ENCODE results near the gene BRAF. TPM values are rescaled to one million over a fixed set of nuclear protein-coding genes. Genes with fewer than 3 reads are reported as not detected.
"Not testable (repeated sequence)": the region's sequence is repeated elsewhere in the genome, so short reads cannot be mapped to it uniquely, and the experiment has no call there.

Gene BRAF
- total RNA-seq, 1 donor from 2014 or later: 11.3 TPM

GRCh38 chr7:140771826-140772225 is 152.9 kb downstream of the BRAF start:
- H3K4me3 ChIP-seq (ENCODE audit: low read depth, low read length): no peak overlapping the region
- H3K36me3 ChIP-seq (ENCODE audit: control insufficient read depth, insufficient read depth, low read length): no peaks in the 10 kb centered on the region
- no peak for TF ChIP-seq CTCF (IDR thresholded peaks at IDR 0.05; ENCODE audit: insufficient read depth, low read length, severe bottlenecking)
- no peak for DNase-seq (ENCODE audit: low read depth)
- FAIRE-seq: no peak
- H3K27me3 ChIP-seq (ENCODE audit: control insufficient read depth, insufficient read depth, low read length): no peaks in the 10 kb centered on the region

GRCh38 chr7:140769852-140770251 is 154.9 kb downstream of the BRAF start:
- DNase-seq (ENCODE audit: low read depth): no peak
- no peak for TF ChIP-seq CTCF (IDR thresholded peaks at IDR 0.05; ENCODE audit: insufficient read depth, low read length, severe bottlenecking)
- FAIRE-seq: no peak
- Histone ChIP-seq H3K27me3 (ENCODE audit: control insufficient read depth, insufficient read depth, low read length) (no peaks in the 10 kb centered on the region), H3K36me3 (ENCODE audit: control insufficient read depth, insufficient read depth, low read length) (no peaks in the 10 kb centered on the region), H3K4me3 (ENCODE audit: low read depth, low read length) (no peak overlapping the region)

GRCh38 chr7:140767418-140767817 is 157.3 kb downstream of the BRAF start:
- no peaks in the 10 kb centered on the region for H3K27me3 ChIP-seq (ENCODE audit: control insufficient read depth, insufficient read depth, low read length)
- DNase-seq (ENCODE audit: low read depth) (no peak), FAIRE-seq (no peak)
- TF ChIP-seq CTCF (IDR thresholded peaks at IDR 0.05; ENCODE audit: insufficient read depth, low read length, severe bottlenecking): no peak
- H3K4me3 ChIP-seq (ENCODE audit: low read depth, low read length): no peak overlapping the region
- no peaks in the 10 kb centered on the region for H3K36me3 ChIP-seq (ENCODE audit: control insufficient read depth, insufficient read depth, low read length)

GRCh38 chr7:140765441-140765840 is 159.3 kb downstream of the BRAF start:
- not testable (repeated sequence) for DNase-seq (ENCODE audit: low read depth); H3K4me3 ChIP-seq (ENCODE audit: low read depth, low read length); H3K36me3 ChIP-seq (ENCODE audit: control insufficient read depth, insufficient read depth, low read length); FAIRE-seq; H3K27me3 ChIP-seq (ENCODE audit: control insufficient read depth, insufficient read depth, low read length)

- not testable (repeated sequence) for FAIRE-seq; DNase-seq (ENCODE audit: low read depth)
Measured at GRCh38 chr7:140763166-140763565, 161.6 kb downstream of the BRAF start.

GRCh38 chr7:140761375-140761774 is 163.4 kb downstream of the BRAF start:
- not testable (repeated sequence) for DNase-seq (ENCODE audit: low read depth); H3K36me3 ChIP-seq (ENCODE audit: control insufficient read depth, insufficient read depth, low read length); H3K27me3 ChIP-seq (ENCODE audit: control insufficient read depth, insufficient read depth, low read length); FAIRE-seq; H3K4me3 ChIP-seq (ENCODE audit: low read depth, low read length)

More at GRCh38 chr7:140763166-140763565, 161.6 kb downstream of the BRAF start:
- H3K4me3 ChIP-seq (ENCODE audit: low read depth, low read length); H3K27me3 ChIP-seq (ENCODE audit: control insufficient read depth, insufficient read depth, low read length); H3K36me3 ChIP-seq (ENCODE audit: control insufficient read depth, insufficient read depth, low read length): not testable (repeated sequence)

GRCh38 chr7:140754506-140754905 is 170.2 kb downstream of the BRAF start:
- no peak for FAIRE-seq
- no peak overlapping the region for H3K4me3 ChIP-seq (ENCODE audit: low read depth, low read length)
- no peak for DNase-seq (ENCODE audit: low read depth)
- TF ChIP-seq CTCF (IDR thresholded peaks at IDR 0.05; ENCODE audit: insufficient read depth, low read length, severe bottlenecking): no peak
- H3K36me3 ChIP-seq (ENCODE audit: control insufficient read depth, insufficient read depth, low read length): no peaks in the 10 kb centered on the region
- no peaks in the 10 kb centered on the region for H3K27me3 ChIP-seq (ENCODE audit: control insufficient read depth, insufficient read depth, low read length)
